ENCODE data around the gene EXOC7. TPM values are rescaled to one million over a fixed set of nuclear protein-coding genes. Genes with fewer than 3 reads are reported as not detected.

The EXOC7 gene
- total RNA-seq, result 125 TPM

DNA sequence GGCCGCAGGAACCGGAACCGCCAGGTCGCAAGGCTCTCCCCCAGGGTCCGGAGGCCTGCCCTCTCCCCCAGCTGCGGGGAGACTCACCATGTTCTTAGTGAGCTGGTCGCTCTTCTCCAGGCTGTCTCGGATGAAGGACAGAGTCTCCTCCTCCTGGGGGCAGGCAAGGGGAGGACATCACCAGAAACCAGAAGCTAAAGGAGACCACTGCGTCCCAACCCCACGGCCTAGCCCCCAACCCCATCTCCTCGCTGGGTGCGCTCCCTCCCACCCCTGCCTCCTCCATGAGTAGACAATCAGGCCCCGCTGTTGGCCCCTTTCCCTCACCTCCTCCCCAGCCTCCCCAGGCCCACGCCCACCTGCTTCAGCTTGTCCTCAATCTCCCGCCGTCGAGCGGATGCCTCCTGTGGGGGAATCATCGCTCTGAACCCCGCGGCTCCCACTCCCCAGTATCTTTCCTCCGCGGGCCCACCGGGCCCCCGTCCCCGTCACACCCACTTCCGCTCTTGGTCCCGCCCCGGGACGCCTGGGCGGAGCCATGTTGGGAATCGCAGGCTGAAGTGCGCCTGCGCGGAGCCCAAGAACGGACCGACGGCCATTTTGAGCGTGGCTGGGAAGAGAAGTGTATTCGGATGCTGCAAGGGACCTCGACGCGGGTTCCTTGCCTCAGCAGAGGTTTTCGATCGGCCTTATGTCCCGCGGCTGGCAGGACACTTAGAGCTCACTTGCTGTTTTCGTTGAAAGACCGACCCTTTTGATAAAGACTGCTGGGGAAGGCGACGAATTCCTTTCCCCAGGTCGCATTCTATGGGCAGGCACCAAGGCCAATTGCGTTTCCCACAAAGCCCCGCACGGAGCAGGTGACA, at the start of gene EXOC7:
EXOC7 (minus strand) TSS at position 514 of the 866 bp plus-strand sequence; CDS start at position 419, 95 bp downstream.
- peak; percentile 99 for ATAC-seq

GRCh38 chr17:76153202-76153601, 49.6 kb upstream of the EXOC7 start:
- DNase-seq (ENCODE audit: low spot score) (peak; percentile 49), ATAC-seq (no peak)
- intact Hi-C loops (cut with DNase I), result no loop called here

More for the DNA sequence above, at the start of gene EXOC7:
- intact Hi-C loops (cut with DNase I), result no loop called here
- peak; percentile 96 for DNase-seq (ENCODE audit: low spot score)

GRCh38 chr17:76152591-76152990, 49.0 kb upstream of the EXOC7 start:
- DNase-seq (ENCODE audit: low spot score), result no peak
- ATAC-seq, result no peak
- intact Hi-C loops (cut with DNase I), result no loop called here

- DNase-seq (ENCODE audit: low spot score) (no peak), ATAC-seq (no peak)
- intact Hi-C loops (cut with DNase I), result no loop called here
Measured at GRCh38 chr17:76151896-76152454, 48.4 kb upstream of the EXOC7 start.

DNA sequence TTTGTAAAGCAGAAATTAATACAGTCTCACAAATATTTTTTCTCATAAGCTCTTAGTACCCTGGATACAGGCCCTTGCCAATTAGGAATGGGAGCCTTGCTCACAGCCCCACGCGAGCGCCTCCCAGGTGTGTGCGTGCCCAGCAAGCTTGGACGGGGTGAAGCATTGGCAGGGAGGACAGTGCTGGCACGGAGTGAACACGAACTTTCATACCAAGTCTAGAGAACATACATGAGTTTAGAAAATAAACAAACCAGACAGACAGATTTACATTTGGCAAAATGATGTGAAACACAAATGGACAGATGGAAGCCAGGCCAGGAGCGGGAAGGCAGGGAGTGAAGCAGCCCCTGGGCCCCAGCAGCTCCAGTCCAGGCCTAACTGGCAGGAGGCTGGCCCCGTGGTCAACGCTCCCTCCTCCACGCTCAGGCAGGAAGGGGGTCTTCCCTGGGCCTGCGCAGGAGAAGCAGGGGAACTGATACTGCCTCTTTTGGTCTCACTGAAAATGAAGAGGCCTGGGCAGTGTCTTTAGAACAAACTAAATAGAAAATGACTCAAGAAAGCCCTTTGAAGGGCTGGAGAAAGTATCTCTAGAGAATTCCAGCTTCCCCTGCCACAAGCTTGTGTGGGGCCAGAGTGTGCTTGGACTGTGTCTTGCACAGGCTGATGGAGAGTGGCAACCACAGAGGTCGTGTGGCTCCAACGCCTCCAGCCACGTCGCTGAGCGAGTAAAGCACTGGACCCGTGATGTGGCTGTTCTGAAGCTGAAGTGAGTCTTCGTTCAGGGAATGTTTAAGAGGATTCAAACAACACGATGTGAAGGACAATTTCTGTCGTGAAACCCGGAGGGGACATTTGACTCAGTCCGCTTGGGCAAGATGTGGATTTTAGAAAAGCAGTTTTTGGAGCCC, 47.4 kb upstream of the EXOC7 start:
- intact Hi-C loops (cut with DNase I), result no loop called here
- no peak for DNase-seq (ENCODE audit: low spot score)
- no peak for ATAC-seq

DNA sequence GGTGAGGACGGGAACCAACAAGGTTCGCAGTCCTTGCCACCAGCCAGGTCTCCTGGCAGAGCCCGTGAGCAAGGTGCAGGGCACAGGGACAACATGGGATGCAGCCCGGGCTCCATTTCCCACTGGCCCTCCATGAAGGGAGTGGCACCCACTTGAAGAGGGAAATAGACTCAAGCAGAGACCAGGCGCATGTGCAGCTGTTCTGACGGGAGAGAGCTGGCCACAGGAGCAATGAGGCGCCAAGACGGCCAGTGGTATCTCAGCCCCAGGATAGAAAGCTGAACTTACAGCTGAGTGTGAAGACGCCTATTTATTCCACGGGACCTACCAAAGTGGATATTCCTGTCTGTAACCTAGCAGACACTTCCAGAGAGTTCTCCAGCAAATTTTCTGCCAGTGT, 45.6 kb upstream of the EXOC7 start:
- ATAC-seq (no peak), DNase-seq (ENCODE audit: low spot score) (peak; percentile 42)
- intact Hi-C loops (cut with DNase I), result no loop called here

GRCh38 chr17:76148015-76148326, 44.4 kb upstream of the EXOC7 start:
- intact Hi-C loops (cut with DNase I), result no loop called here
- DNase-seq (ENCODE audit: low spot score) (no peak), ATAC-seq (no peak)

DNA sequence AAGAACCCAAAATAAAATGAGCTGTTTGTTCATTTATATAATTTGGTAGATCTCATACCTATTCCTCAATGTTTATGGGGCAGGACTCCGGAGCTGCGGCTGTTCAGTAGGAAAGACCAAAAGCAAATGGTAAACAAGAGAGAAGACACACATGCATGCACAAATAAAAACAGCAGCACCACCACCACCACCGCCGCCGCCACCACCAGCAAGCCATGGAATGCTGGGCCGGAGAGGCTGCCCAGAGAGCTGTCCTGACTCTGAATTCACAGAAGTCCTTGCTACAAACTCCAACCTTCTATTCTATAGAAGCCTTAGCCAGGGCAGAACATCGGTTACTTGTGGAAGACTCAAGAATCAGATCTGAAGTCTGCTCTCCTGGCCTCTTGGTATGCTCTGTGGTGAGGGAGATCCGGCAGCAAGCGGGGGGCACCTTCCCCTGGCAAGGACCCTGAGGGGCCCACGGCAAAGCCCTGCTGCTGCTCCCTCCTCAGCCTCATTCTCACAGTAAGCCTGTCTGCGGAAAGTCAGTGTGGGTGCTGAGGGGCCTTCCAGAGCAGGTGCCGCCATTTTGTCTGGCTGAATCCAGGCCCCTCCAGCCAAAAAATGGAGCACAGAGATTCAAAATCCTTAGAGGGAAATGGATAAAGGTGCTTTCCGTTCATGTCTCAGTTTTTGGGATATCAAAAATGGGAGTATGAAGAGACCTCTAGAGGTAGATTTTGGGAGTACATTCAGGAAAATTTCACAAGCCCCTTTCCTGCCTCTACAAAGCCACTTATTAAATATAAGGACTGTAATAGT, 43.8 kb upstream of the EXOC7 start:
- ATAC-seq, result no peak
- peak; percentile 51 for DNase-seq (ENCODE audit: low spot score)
- intact Hi-C loops (cut with DNase I), result no loop called here

GRCh38 chr17:76146053-76146851, 42.7 kb upstream of the EXOC7 start:
- intact Hi-C loops (cut with DNase I), result no loop called here
- DNase-seq (ENCODE audit: low spot score) (peak; percentile 51), ATAC-seq (peak; percentile 37)

- intact Hi-C loops (cut with DNase I), result no loop called here
- DNase-seq (ENCODE audit: low spot score) (peak; percentile 57), ATAC-seq (no peak)
Measured at GRCh38 chr17:76145231-76146052, 41.9 kb upstream of the EXOC7 start.

DNA sequence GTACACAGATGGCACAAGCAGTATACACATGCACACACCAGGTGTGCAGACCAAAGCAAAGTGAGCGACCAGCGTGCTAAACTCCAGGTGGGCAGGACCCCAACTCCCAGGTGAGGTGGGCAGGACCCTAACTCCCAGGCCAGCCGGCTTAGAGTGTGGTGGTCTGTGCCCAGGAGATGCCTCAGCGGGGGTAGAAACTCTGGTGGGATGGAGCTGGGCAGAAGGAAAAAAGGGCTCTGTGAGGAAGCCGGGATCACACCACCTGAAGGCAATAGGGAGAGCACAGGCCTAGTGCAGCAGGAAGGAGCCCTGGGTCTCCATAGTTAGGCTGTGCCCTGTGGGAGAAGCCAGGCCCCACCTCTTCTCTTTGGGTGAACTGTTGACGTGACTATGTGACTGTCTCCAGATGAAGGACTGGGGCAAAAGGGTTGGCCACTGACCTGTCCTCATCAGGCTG, 39.0 kb upstream of the EXOC7 start:
- ATAC-seq, result no peak
- peak; percentile 54 for DNase-seq (ENCODE audit: low spot score)
- intact Hi-C loops (cut with DNase I), result no loop called here

- intact Hi-C loops (cut with DNase I), result no loop called here
- DNase-seq (ENCODE audit: low spot score) (peak; percentile 56), ATAC-seq (no peak)
Measured at GRCh38 chr17:76142039-76142584, 38.5 kb upstream of the EXOC7 start.

DNA sequence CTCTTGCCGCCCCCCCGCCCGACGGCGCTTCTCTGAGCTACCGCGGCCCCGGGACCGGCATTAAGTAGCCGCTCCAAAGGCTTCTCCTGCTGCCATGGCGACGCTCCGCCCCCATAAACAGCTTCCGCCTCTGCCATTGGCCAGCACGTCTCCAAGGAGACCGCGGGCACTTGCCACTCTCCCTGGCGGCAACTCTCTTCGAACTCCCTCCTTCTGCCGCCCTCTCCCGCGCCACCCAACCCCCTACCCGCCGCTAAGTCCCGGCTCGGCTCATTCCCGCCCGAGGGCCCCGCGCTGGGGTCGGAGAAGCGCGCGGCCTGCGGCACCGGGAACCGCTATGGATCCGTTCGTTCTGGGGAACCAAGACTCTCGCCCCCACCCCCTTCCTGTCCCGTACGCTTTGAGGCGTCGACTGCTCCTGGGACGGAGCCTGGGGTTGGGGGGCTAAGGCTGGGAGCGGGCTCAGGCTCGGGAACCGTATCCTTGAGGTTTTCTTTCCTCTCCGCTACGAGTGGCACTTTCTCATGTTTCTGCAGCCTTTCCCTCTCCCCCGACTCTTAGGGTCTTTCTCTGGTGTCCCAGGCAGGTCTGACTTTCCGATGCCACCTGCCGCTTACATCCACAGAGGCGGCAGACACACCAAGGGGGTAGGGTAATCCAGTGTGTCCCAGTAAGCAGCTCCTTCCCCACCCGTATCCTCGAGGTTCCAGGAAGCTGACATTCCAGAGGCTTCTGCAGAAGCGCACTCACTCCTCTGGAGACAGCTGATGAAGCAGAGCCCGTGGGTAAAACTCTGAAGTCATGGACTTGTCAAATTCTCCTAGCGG, 37.8 kb upstream of the EXOC7 start, which contains the start of gene FOXJ1:
FOXJ1 (minus strand) TSS at position 34 of the 827 bp plus-strand sequence. CDS start 850 bp downstream, outside the sequence.
- ATAC-seq, result peak; percentile 93
- intact Hi-C loops (cut with DNase I), result no loop called here
- DNase-seq (ENCODE audit: low spot score), result peak; percentile 93

GRCh38 chr17:76140661-76141211, 37.1 kb upstream of the EXOC7 start:
- ATAC-seq (no peak), DNase-seq (ENCODE audit: low spot score) (no peak)
- intact Hi-C loops (cut with DNase I), result no loop called here

DNA sequence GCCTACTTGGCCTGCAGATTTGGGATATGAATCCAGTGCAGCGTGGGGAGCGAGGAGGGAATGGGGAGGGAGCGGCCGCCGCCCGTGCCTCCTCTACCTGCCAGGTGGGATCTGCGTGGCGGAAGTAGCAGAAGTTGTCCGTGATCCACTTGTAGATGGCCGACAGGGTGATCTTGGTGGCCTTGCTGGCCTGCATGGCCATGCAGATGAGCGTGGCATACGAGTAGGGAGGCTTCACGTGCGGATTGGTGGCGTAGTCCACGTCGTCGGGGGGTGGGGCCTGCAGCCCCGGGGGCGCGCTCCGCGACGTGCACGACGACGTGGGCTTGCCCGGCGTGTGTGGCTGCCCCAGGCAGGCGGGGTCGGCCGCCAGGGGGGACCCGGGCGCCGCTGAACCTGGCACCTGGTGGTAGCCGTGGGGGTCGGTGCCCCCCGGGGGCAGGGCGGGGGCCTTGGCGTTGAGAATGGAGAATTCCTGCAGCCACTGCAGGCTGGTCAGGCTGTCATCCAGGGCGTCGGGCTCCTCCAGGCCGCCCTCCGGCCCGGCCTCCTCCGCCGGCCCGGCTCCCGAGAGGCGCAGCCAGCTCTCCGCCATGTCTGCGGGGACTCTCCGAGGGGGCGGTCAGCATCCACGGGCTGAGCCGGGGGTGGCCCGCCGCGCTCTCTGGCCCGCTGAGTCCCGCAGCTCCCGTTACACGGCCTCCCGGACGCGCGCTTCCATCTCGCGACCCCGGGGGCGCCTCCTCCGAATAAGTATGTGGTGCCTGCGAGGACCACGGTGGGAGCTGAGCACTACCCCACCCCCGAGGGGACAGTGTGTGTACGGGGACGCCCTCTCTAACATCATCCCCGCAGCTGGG, 36.4 kb upstream of the EXOC7 start:
- intact Hi-C loops (cut with DNase I), result no loop called here
- no peak for DNase-seq (ENCODE audit: low spot score)
- no peak for ATAC-seq
